Cerebellar nuclear complex (tissue), 1 donor: Measurements from ENCODE around the gene MGAT4B.
"Not testable (repeated sequence)": the region's sequence is repeated elsewhere in the genome, so short reads cannot be mapped to it uniquely, and the experiment has no call there.

Experiments
- DNase-seq, 2 experiments: peaks; one replicate each; lab custom pipeline; 2025; lab: John Stamatoyannopoulos, UW

Gene MGAT4B

DNA sequence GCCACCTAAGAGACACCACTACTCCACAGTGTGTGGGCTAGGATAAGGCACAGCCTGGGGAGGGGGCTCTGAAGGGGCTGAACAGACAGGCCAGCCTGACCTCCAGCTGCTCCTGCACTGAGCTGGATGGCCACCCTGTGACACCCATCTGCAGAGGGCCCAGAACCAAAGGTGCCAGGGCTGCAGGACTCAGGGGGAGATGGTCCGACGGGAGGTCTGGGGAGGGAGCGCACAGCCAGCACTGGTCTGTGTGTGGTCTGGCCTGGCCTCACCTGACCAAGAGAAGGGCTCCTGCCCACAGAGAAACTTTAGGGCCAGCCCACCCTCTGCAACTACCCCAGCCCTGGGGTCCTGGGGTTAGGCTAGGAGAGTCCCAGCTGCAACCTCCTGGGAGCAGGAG is 12.1 kb downstream of the MGAT4B start:
- DNase-seq: no peak

DNA sequence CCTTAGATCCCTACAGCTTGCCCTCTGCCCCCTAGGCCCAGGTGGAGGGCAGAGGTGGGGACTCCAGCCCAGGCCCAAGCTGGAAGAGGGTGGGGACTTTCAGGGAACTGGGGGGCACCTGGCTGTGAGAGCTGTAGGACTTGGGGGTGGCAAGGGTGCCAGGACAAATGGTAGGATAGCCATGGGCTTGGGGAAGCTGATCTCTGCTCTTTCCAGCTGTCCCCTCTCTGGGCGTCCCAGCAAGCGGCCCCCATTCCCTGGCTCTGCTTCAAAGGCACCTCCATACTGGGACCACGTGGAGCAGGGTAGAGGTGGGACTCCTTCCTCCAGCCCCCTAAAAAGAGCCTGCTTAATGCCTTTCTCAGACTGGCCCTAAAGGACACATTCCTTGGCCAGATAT is 12.5 kb downstream of the MGAT4B start:
- no peak for DNase-seq

DNA sequence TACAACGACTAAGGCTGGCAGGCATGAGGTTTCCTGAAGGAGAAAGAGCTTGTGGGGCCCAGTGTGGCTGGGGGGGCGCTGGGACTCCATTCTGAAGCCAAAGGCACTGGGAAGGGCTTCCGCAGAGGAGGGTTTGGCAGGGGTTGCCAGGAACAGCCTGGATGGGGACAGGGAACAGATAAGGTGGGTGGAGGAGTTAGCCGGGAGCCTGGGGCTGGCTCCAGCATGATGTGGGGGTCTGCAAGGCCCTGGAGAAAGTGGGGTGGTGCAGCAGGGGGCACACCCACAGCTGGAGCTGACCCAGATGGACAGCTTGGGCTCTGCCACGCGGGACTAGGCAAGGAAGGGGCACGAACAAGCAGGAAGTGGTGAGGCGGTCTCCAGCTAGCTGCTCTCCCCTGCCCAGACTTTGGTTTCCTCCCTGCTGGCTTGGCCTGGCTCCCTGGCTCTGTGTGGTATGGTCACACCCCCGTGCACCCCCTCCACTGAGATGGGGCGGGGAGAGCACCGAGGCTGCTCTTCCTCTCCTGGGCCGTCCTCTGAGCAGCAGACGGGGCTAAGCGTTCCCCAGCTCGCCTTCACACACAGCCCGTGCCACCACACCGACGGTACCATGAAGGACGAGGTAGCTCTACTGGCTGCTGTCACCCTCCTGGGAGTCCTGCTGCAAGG is 13.1 kb downstream of the MGAT4B start, which contains the start of gene LTC4S:
TSS of gene LTC4S (plus strand) at position 519 of the 672 bp plus-strand sequence. CDS start at position 614, 95 bp downstream.
- no peak for DNase-seq

DNA sequence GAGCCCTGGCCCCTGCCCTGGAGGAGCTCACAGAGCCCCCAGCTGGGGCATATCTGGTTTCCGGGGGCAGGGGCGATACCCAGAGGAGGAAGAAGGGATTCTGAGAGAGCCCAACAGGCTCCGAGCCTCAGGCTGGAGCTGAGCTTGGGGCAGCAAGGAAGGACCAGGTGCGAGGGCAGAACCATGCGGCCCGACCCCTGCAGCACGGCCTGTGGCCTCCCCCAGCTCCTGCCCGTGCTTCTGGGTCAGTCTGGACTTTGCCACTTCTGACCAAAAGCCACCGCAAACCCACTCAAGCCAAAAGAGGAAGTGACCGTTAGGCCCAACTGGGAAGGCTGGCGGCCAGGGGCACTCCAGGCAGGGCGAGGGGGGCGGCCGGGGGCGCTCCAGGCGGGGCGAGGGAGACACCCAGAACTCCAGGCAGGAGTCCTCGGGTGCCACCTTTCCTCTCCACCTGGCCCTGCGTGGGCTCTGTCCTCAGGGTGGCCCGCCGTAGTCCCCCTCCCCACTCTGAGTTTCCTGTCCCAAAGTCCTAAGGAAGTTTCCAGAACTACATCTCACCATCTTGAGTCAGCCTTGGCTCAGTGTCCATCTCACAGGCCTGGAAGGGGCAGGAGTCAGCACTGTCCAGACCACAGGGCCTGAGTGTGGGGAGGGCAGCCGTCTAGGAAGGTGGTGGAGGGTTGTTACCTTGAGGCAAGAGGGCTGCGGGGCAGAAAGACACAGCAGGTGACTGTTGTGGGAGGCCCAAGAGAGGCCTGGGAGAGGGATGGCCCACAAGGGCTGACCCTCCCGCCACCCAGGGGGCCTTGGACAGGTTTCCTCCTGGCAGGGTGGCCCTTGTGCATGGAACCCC is 13.8 kb downstream of the MGAT4B start:
- DNase-seq: no peak

DNA sequence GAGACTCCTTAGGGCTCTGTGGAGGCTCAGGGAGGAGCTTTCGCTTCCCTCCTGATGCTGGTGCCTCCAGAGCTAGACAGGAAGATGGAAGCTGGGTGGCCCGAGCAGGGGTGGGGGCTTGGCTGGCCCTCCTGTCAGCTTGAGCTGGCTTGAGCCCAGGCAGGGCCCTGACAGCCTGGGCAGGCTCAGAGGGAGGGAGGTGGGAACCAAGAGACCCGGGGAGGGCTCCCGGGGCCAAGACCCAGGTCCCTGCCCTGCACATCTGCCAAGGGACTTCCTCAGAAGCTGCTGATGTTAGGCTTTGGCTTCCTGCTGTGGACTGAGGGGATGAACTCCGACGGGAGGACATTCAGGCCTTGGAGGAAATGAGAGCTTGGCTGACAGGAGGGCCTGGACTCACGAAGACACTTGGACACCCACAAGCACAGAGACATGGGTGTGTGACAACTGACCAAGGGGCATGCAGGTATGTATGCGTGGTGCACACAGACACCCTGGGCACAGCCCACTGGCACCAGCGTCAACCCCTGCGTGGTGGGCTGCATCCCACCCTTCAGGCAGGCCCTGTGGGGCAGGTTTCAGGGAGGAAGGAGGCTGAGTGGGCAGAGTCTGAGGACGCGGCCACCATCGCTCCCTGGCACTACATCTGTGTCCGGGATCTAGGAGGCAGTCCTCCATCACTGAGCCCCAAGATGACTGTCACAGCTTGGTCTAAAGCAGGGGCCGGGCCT is 14.6 kb downstream of the MGAT4B start:
- no peak for DNase-seq

DNA sequence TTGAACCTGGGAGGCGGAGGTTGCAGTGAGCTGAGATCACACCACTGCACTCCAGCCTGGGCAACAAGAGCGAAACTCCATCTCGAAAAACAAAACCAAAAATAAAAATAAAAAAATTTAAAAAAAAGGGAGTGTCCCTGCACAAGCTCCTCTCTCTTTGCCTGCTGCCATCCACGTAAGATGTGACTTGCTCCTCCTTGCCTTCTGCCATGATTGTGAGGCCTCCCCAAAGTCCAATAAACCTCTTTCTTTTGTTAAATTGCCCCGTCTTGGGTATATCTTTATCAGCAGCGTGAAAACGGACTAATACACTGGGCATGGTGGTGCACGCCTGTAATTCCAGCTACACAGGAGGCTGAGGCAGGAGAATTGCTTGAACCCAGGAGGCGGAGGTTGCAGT is 17.4 kb downstream of the MGAT4B start:
- DNase-seq: not testable (repeated sequence)

DNA sequence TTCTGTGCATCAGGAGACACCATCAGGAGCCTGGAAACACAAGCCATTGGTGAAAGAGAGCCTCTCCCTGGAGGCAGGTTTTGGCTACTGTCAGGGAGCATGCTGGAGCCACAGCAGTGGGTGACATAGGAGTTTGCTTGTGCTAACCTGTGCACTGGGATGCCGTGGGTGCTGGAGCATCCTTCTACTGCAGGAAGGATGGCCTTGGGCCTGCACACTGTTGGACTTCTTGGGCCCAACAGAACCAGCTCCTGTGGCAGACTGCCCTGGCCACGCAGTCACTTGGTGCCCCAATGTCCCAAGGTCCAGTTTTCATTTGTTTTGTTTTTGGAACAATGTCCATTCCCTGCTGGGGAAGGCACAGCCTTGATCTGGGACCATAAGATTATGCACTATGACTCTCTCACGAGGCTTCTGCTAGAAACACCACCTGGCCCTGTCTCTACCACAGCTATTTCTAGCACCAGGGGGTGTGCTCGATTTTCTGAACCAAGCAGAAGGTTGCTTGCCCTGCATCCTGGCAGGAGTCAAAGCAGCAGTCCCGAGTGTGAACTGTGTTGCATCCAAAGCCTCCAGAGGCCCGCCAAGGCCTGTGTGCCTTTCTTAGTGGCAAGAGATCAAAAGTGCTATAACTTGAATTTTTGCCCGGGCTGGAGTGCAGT is 18.3 kb downstream of the MGAT4B start:
- no peak for DNase-seq

DNA sequence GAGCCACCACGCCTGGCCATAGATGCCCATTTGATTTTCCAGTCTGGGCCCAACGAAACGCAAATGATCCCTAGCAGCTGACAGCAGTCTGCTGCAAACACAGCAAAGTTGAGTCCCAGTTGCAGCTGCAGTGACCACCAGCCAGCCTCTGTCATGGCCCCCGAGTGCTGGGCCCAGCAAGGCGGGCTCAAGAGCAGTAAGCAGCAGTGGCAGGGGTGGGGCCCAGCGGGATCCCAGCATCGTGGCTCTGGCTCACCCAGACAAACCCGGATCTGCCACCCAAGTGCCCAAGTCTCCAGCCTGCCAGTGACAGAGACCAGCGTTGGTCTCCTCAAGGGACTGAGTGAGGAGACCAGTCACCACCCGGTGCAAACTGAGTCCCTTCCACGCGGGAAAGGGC is 19.8 kb downstream of the MGAT4B start:
- DNase-seq: no peak

DNA sequence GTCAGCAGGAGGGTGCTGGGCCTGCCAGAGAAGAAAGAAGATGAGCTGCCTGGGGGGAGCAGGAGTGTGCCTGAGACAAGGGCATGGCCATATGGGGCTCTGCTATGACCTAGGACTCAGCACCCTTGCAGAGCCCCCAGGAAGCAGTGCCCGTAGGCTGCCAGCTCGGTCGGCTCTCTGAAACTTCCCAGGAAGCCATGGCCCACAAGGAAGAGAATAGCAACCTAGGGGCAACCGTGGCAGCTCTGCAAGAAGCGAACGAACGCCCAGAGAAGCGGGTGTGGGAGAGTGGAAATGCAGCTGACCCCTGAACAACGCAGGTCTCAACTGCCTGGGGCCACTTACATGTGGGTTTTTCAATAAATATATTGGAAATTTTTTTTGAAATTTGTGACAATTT is 23.5 kb downstream of the MGAT4B start:
- no peak for DNase-seq

DNA sequence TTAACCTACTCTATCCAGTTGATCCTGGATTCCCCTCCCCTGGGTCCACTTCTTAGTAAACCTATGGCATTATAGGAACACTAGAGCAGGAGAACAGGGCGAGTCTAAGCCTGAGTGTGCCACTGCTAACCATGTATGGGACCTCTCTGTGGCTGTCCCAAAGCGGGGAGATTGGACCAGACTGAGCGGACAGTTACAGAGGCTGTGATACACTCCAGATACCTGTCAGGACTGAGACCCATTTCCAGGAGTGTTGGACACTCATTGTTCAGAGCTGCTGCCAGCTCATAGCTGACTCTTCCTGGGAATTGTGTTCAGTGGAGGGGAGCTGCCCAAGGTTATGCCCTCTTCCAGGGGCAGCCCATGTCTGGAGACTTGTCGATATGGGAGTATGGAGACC is 24.8 kb downstream of the MGAT4B start:
- no peak for DNase-seq

DNA sequence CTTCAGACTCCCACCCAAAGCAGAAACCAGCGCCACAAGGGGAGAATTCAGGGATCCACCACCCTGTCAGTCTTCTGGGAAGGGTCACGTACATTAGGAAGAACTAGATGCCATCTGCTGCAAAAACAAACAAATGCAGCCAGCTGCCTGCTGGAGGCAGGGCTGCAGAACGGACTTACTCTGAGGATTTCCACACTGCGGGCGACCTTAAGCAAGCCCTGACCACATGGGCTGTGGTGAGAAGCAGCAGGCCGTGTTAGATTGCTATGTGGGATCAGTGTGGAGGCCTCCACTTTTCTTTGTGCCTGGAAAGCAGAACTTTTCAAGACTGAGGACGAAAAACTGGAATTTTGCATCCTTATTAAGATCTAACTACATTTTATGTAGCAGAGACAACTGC is 26.3 kb downstream of the MGAT4B start:
- DNase-seq: no peak

DNA sequence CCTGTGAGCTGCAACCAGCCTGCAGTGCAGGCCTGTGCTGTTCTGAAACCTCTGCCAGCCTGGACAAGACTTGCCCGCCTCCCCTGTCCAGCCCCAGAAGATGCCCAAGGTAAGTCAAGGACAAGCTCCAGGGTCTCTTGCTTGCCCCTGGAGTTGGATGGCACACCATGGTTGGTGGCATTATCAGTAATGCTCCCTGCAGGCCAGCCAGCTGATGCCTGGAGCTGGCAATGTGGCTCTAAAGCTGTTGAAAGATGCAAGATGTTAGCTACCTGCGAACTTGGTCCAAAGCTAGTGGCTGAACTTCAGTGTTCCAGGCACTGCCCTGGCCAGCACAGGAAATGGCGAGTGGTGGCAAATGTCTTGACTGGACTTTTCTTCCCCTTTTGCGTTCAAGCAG is 26.8 kb downstream of the MGAT4B start:
- no peak for DNase-seq

DNA sequence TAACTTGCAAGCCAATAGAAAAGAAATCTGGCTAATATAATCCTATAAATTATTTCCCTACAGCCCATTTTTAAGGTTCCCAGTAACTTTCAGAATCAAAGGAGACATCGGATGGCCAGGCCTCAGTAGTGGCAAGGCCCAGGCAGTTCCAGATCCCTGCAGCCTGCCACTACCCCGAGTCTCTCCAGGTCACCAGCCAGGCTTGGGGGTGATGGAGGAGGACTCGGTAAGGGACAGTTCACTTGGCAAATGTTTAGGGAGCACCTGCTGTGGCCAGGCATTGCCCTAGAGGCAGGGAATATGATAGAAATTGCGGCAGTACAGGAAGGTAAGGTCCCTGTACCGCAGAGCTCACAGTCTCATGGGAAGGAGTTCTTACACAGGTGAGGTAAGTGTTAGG is 28.1 kb downstream of the MGAT4B start:
- no peak for DNase-seq

DNA sequence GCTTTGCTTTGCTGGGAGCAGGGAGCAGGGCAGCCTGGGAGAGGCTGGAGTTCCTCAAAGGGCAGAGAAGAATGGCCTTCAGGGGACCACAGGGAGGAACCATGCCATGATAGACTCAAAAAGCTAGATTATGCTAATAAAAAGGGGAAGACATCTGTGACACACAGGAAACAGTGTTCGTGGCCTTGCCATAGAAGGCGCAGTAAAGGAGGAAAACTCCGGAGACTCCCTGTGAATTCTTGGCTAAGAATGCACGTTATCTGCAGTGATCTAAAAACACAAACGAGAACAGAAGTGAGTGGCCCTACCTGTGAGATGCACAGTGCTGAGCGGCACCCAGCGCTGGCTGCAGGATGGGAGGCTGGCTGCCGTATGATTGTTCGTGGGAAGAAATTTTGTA is 28.8 kb downstream of the MGAT4B start:
- no peak for DNase-seq

DNA sequence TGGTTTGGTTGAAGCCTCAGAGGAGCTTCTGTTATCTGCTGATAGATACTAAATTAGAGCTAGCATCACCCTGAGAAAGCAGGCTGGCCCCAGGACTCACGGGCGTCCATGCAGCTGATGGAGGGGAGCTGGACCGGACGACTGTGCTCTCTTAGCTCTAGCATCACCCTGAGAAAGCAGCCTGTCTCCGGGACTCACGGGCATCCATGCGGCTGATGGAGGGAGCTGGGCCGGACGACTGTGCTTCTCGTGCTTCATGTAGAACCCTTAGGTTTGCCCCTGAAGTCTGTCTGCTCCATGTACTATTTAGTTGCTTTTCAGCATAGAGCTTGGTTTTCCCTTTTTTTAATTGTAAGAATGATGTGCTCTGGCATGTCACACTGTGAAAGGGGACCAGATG is 29.2 kb downstream of the MGAT4B start:
- no peak for DNase-seq

DNA sequence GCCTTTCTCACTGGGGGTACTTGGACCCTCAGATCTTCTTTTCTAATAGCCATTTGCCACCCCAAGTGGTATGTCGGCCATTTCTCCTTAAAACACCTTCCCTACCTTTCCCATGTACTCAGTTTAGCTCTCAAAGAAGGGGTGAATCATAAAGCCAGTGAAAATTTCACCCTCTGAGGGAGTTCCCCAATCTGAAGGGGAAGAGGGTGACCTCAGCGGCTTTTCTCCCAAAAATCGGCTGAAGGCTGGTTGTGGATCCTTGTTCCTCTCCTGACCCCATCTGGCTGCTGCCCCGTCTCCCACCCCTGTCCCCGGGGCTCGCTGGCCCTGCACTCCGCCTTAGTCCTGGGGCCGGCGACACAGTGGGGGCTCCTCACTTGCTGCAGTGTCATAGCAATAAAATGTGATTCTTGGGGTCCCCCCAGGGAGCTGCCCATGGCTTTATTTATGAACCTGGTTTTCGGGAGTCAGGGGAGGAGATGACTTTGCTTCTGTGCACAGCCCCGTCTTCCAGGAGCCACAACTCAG is 30.2 kb downstream of the MGAT4B start:
- DNase-seq: no peak

DNA sequence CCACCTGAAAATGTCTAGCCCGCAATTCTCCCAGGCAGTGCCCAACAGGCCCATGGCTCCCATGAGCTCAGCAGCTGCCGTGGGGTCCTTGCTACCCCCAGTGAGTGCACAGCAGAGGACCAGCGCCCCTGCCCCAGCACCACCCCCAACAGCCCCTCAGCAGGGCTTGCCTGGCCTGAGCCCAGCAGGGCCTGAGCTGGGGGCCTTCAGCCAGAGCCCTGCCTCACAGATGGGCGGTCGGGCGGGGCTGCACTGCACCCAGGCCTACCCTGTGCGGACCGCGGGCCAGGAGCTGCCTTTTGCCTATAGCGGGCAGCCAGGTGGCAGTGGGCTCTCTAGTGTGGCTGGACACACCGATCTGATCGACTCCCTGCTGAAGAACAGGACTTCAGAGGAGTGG is 32.2 kb downstream of the MGAT4B start:
- no peak for DNase-seq

DNA sequence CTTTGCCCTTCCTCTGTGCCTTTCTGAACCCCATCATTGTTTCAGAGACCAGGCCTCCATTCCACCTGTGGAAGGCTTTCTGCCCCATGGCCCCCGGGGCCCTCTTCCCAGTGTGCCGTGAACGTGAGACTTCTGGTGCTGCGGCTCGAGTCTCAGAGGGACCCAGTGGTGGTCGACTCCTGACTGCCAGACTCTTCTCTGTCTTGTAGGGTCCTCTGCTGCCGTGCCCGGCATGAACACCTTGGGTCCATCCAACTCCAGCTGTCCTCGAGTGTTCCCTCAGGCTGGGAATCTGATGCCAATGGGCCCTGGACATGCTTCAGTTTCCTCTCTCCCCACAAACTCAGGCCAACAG is 33.0 kb downstream of the MGAT4B start:
- DNase-seq: no peak

DNA sequence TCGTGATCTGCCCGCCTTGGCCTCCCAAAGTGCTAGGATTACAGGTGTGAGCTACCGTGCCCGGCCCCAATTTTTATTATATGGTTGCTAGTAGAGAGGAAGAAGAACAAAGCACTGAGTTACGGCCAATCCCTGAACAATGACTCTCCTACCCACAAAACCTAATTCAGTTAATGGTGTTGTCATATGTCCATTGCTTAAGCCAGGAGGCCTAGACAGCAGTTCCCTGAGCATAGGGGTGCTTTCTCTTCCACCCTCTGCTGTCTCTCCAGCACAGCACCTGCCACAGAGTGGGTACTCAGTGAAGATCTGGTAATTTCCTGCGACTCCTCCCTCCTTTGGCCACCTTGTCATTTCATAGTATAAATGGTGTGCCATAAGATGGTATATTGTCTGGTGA is 34.3 kb downstream of the MGAT4B start:
- no peak for DNase-seq

DNA sequence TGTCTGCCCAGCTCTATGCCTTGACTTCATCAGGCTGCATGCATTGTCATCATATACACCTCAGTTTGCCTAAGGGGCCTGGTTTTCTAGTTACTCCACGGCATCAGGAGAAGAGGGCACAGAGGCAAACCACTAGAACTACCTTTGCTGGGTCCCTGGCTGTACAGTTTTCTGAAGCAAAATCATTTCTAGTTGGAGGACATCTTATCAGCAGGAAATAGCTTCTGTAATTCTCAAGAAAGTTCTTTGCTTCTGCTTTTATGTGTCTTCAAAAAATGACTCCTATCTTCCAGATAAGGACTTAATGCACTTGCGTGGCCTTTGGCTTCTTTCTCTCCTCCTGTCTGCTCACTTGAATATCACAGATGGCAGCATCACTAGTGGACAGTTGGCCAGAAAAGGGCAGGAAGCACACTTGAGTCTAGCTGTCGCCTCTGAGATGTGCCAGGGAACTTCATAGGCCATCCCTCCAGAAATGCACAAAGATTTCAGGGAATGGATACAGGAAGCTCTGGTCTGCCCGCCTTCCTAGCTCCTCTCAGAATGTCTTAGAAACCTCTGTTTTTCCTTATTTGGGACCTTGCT is 35.3 kb downstream of the MGAT4B start:
- DNase-seq: no peak

DNA sequence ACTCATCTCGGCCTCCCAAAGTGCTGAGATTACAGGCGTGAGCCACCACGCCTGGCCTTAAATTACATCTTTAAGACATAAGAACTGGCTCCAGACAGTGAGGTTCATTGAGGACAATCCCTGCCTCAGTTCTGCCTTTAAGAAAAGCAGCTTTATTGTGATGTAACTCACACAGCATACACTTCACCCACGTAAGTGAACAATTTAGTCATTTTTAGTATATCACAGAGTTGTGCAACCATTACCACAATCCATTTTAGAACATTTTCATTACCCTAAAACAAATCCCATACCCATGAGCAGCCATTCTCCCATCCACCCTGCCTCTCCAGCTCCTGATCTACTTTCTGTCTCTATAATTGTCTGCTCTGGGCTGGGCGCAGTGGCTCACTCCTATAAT is 36.9 kb downstream of the MGAT4B start:
- DNase-seq: no peak

DNA sequence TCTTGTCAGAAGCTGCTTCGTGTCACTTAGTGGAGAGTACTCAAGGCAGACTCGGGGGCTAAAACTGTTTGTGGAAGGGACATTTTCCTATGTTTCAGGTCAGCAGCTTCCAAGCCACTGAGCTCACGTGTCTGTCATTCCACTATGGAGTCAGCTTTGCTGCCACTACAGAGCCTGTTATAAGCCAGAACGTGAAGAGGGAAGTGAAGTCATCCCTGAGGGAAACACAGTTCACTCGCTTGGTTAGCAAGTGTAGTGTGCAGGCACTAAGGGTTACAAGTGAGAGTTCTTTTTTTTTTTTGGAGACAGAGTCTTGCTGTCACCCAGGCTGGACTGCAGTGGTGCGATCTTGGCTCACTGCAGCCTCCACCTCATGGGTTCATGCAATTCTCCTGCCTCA is 37.4 kb downstream of the MGAT4B start:
- no peak for DNase-seq
